ENCODE data around the gene INCENP.

Gene INCENP

GRCh38 chr11:62124186-62125113 lies 639 bp downstream of the INCENP start:
- peak in 1 of 2 donors; percentile 10 for ATAC-seq

- no peak for ATAC-seq
These were observed 1.5 kb downstream of the INCENP start for GRCh38 chr11:62125316-62125715.

GRCh38 chr11:62125881-62126280 lies 2.1 kb downstream of the INCENP start:
- ATAC-seq: no peak

GRCh38 chr11:62127426-62127825 lies 3.6 kb downstream of the INCENP start:
- ATAC-seq: no peak

GRCh38 chr11:62127941-62128770 lies 4.3 kb downstream of the INCENP start:
- no peak for ATAC-seq

GRCh38 chr11:62128835-62129234 lies 5.0 kb downstream of the INCENP start:
- no peak for ATAC-seq

GRCh38 chr11:62129590-62130282 lies 5.9 kb downstream of the INCENP start:
- ATAC-seq: no peak

GRCh38 chr11:62130283-62131169 lies 6.7 kb downstream of the INCENP start:
- ATAC-seq: no peak

- no peak for ATAC-seq
These were observed 7.3 kb downstream of the INCENP start for GRCh38 chr11:62131170-62131464.

GRCh38 chr11:62132191-62132590 lies 8.4 kb downstream of the INCENP start:
- no peak for ATAC-seq

- no peak for ATAC-seq
These were observed 9.0 kb downstream of the INCENP start for GRCh38 chr11:62132689-62133293.

GRCh38 chr11:62133328-62134065 lies 9.7 kb downstream of the INCENP start:
- no peak for ATAC-seq

- no peak for ATAC-seq
These were observed 13.6 kb downstream of the INCENP start for GRCh38 chr11:62137276-62137861.

- ATAC-seq: no peak
These were observed 14.2 kb downstream of the INCENP start for GRCh38 chr11:62137881-62138629.

- no peak for ATAC-seq
These were observed 15.0 kb downstream of the INCENP start for GRCh38 chr11:62138630-62139425.

GRCh38 chr11:62139526-62140303 lies 15.9 kb downstream of the INCENP start:
- ATAC-seq: no peak

- ATAC-seq: no peak
These were observed 16.7 kb downstream of the INCENP start for GRCh38 chr11:62140304-62141110.

Data from activated CD4-positive, CD25-positive, alpha-beta regulatory T cell treated with anti-CD3 and anti-CD28 coated beads, Interleukin-2, amount 50 U/mL, for 24 hours (primary cell).